HCT116 (cell line): ENCODE data around the gene STK11. TPM values are rescaled to one million over a fixed set of nuclear protein-coding genes. Genes with fewer than 3 reads are reported as not detected.

ENCODE experiments used
- ATAC-seq: fragments of 200-7000 bp; cut with Tn5 transposase; 2 replicates; pipeline ENCODE4 v1.9.1; 2020; ENCODE audit warnings: mild to moderate bottlenecking, moderate library complexity
- BruUV-seq: library from RNA; stranded (reverse); fragments of 400-500 nt; replicated peaks from 2 replicates; lab custom pipeline; 2021; lab: Mats Ljungman, UMichigan
- CTCF ChIA-PET: fragments of 300-600 bp; sonication (Branson Sonifier 250); formaldehyde crosslinking; loops from one replicate; lab custom pipeline; 2021; ENCODE audit warnings: antibody characterized with exemption; lab: Charles Lee
- POLR2A ChIA-PET: fragments of 300-600, 350-600 bp; sonication (Branson Sonifier 250); formaldehyde crosslinking; loops from one replicate; lab custom pipeline; 2021; ENCODE audit warnings: antibody characterized with exemption; lab: Charles Lee
- RAD21 ChIA-PET, 2 experiments: fragments of 300-600 bp; sonication (Branson Sonifier 250); formaldehyde crosslinking; loops; one replicate each; lab custom pipeline; 2023; ENCODE audit warnings: low total read pairs in 2 of 2; ENCODE audit not compliant: uncharacterized antibody in 2 of 2, unreplicated experiment in 2 of 2, low non-redundant PET in 1 of 2; lab: Charles Lee
- DNase-seq: peaks from one replicate; pipeline ENCODE4 v3.0.0-alpha.2; 2010; ENCODE audit warnings: low read depth, low spot score
- H2AFZ ChIP-seq: fragments of 200-600 bp; shearing (Covaris generic), sonication (generic); 2 replicates; pipeline ENCODE4 v1.6.1; 2017; ENCODE audit warnings: low read depth, mixed run types, mixed read lengths, antibody characterized with exemption, low read length; ENCODE audit not compliant: poor library complexity, severe bottlenecking
- H3K27ac ChIP-seq: 2 replicates; pipeline ENCODE4 v1.5.1; 2012; ENCODE audit warnings: low read depth, low read length
- H3K27me3 ChIP-seq: fragments of 200-600 bp; sonication (generic); 2 replicates; pipeline ENCODE4 v1.6.1; 2016; ENCODE audit warnings: mixed run types, low read length, mixed read lengths; ENCODE audit not compliant: insufficient read depth
- H3K36me3 ChIP-seq, 2 experiments: fragments of 200-500 bp in 1 of 2; fragments of 200-600 bp in 1 of 2; sonication (Bioruptor generic) in 1 of 2; sonication (generic) in 1 of 2; 2 replicates each; pipeline versions ENCODE4 v1.5.1 to v1.6.1; 2014 to 2016; ENCODE audit warnings: low read length in 2 of 2, inconsistent platforms in 1 of 2, mixed read lengths in 1 of 2, mixed run types in 1 of 2; ENCODE audit not compliant: insufficient read depth in 2 of 2, control insufficient read depth in 1 of 2
- H3K4me1 ChIP-seq, 2 experiments: fragments of 200-600 bp in 1 of 2; sonication (generic) in 1 of 2; 2 replicates each; pipeline versions ENCODE4 v1.5.1 to v1.6.1; 2012 to 2017; ENCODE audit warnings: low read length in 2 of 2, inconsistent platforms in 1 of 2, mild to moderate bottlenecking in 1 of 2, mixed read lengths in 1 of 2, mixed run types in 1 of 2, moderate library complexity in 1 of 2; ENCODE audit not compliant: insufficient read depth in 2 of 2, control insufficient read depth in 1 of 2
- H3K4me2 ChIP-seq: fragments of 200-600 bp; sonication (generic); 2 replicates; pipeline ENCODE4 v1.6.1; 2017; ENCODE audit warnings: mixed run types, low read length, mixed read lengths
- H3K4me3 ChIP-seq, 2 experiments: fragments of 200-600 bp in 1 of 2; sonication (generic) in 1 of 2; replicated peaks in 1 of 2; 2 replicates each; pipeline ENCODE4 v1.5.1; 2011 to 2016; ENCODE audit warnings: low read length in 2 of 2, control low read depth in 1 of 2, low read depth in 1 of 2, mild to moderate bottlenecking in 1 of 2, mixed read lengths in 1 of 2, mixed run types in 1 of 2
- H3K79me2 ChIP-seq: fragments of 200-600 bp; sonication (generic); 2 replicates; pipeline ENCODE4 v1.6.1; 2017; ENCODE audit warnings: mild to moderate bottlenecking, mixed run types, low read length, moderate library complexity, mixed read lengths; ENCODE audit not compliant: insufficient read depth
- H3K9ac ChIP-seq: fragments of 200-600 bp; sonication (generic); 2 replicates; pipeline ENCODE4 v1.6.1; 2016; ENCODE audit warnings: low read length, mixed read lengths
- H3K9me2 ChIP-seq: fragments of 200-600 bp; sonication (generic), shearing (Covaris generic); 2 replicates; pipeline ENCODE4 v1.6.1; 2017; ENCODE audit warnings: mixed run types, mild to moderate bottlenecking, moderate library complexity; ENCODE audit not compliant: insufficient read depth
- H3K9me3 ChIP-seq, 2 experiments: fragments of 200-500 bp in 1 of 2; fragments of 200-600 bp in 1 of 2; sonication (Bioruptor generic) in 1 of 2; sonication (generic) in 1 of 2; 2 replicates each; pipeline ENCODE4 v1.6.1; 2014 to 2017; ENCODE audit warnings: low read length in 2 of 2, mixed read lengths in 2 of 2, inconsistent platforms in 1 of 2, low read depth in 1 of 2, mild to moderate bottlenecking in 1 of 2, mixed run types in 1 of 2, moderate library complexity in 1 of 2; ENCODE audit not compliant: control insufficient read depth in 1 of 2, insufficient read depth in 1 of 2
- H4K20me1 ChIP-seq: fragments of 200-600 bp; sonication (generic), shearing (Covaris generic); 2 replicates; pipeline ENCODE4 v1.6.1; 2017; ENCODE audit warnings: mixed run types, mild to moderate bottlenecking, moderate library complexity; ENCODE audit not compliant: insufficient read depth
- CBX3 ChIP-seq: IDR thresholded peaks from 2 replicates; pipeline ENCODE4 v1.6.1; 2012; ENCODE audit warnings: low read depth
- CTCF ChIP-seq, 3 experiments: fragments of 200-600 bp in 1 of 3; sonication (generic) in 1 of 3; IDR thresholded peaks in 2 of 3; conservative IDR thresholded peaks in 1 of 3; 2 replicates each; pipeline ENCODE4 v1.5.1; 2012 to 2017; ENCODE audit warnings: low read depth in 2 of 3, low read length in 2 of 3, antibody characterized with exemption in 1 of 3, borderline replicate concordance in 1 of 3, control low read depth in 1 of 3, mild to moderate bottlenecking in 1 of 3, mixed read lengths in 1 of 3, mixed run types in 1 of 3, moderate library complexity in 1 of 3; ENCODE audit not compliant: insufficient read depth in 1 of 3
- EGR1 ChIP-seq: IDR thresholded peaks from 2 replicates; pipeline ENCODE4 v1.6.1; 2012; ENCODE audit warnings: low read depth
- EZH2 ChIP-seq: fragments of 200-600 bp; sonication (generic); IDR thresholded peaks from 2 replicates; pipeline ENCODE4 v1.6.1; 2017; ENCODE audit warnings: antibody characterized with exemption, mixed run types
- EZH2phosphoT487 ChIP-seq: fragments of 200-600 bp; IDR thresholded peaks from 2 replicates; pipeline ENCODE4 v1.6.1; 2018; ENCODE audit warnings: antibody characterized with exemption, borderline replicate concordance
- JUND ChIP-seq: IDR thresholded peaks from 2 replicates; pipeline ENCODE4 v1.6.1; 2012
- POLR2A ChIP-seq: IDR thresholded peaks from 2 replicates; pipeline ENCODE4 v1.7.0; 2011; ENCODE audit warnings: borderline replicate concordance; ENCODE audit not compliant: insufficient read depth, insufficient read length; ENCODE audit errors: extremely low read depth
- REST ChIP-seq: IDR thresholded peaks from 2 replicates; pipeline ENCODE4 v1.6.1; 2012; ENCODE audit warnings: low read depth
- SIN3A ChIP-seq: IDR thresholded peaks from 2 replicates; pipeline ENCODE4 v1.6.1; 2012; ENCODE audit warnings: low read depth
- ZBTB33 ChIP-seq: IDR thresholded peaks from 2 replicates; pipeline ENCODE4 v1.6.1; 2011; ENCODE audit warnings: mild to moderate bottlenecking, low read length, moderate library complexity; ENCODE audit not compliant: insufficient replicate concordance; ENCODE audit errors: extremely low read depth
- ZFX ChIP-seq: fragments of 450-650 bp; IDR thresholded peaks from 2 replicates; pipeline ENCODE4 v1.6.1; 2017
- intact Hi-C: fragments of 100-400 bp; cut with micrococcal nuclease; formaldehyde crosslinking; loops from 2 replicates; pipeline ENCODE4 v1.10.0; 2022
- total RNA-seq: library from RNA; stranded (reverse); gene quantifications from one replicate; pipeline ENCODE4 v1.2.1, GENCODE V29; 2021; ENCODE audit not compliant: unreplicated experiment

Gene STK11
- total RNA-seq, 1 experiment from 2014 or later, result 86.9 TPM

- TF ChIP-seq ZBTB33, result no peak
Measured at GRCh38 chr19:1228161-1228957, 22.8 kb downstream of the STK11 start (continued).

GRCh38 chr19:1229056-1229923, 23.7 kb downstream of the STK11 start:
- no peaks in the 10 kb centered on the region for H3K27me3 ChIP-seq
- no TSS peak for BruUV-seq
- H3K9me2 ChIP-seq, result no peaks in the 10 kb centered on the region
- ChIA-PET POLR2A (no interaction called here), CTCF (no interaction called here), RAD21 (no interaction called here)
- H3K9ac ChIP-seq, result no peak overlapping the region
- H4K20me1 ChIP-seq, result no peaks in the 10 kb centered on the region
- DNase-seq (no peak), ATAC-seq (no peak)
- H3K9me3 ChIP-seq, result no peaks in the 10 kb centered on the region
- H3K4me1 ChIP-seq, result peaks cover 17 to 40% of the 10 kb centered on the region in 2 experiments
- peaks cover 0 to 12% of the 10 kb centered on the region in 2 experiments; a peak in 3 of 4 replicates for H3K36me3 ChIP-seq
- H3K4me2 ChIP-seq, result no peak overlapping the region
- intact Hi-C loops, result no loop called here
- no peaks in the 10 kb centered on the region; the same call in 1 of the 2 replicates for H3K79me2 ChIP-seq
- no peak overlapping the region for H3K4me3 ChIP-seq
- no peak overlapping the region; the same call in 1 of the 2 replicates for H3K27ac ChIP-seq
- H2AFZ ChIP-seq, result no peak overlapping the region
- TF ChIP-seq EZH2phosphoT487, result no peak
- TF ChIP-seq JUND, result no peak
- no peak for TF ChIP-seq REST
- no peak for TF ChIP-seq POLR2A
- TF ChIP-seq EGR1, result no peak
- no peak for TF ChIP-seq ZFX
- no peak for TF ChIP-seq SIN3A
- TF ChIP-seq CBX3, result no peak
- no peak for TF ChIP-seq CTCF (IDR thresholded peaks at IDR 0.05 in 2 of 3, conservative IDR thresholded peaks at IDR 0.05 in 1 of 3; ENCODE audit: borderline replicate concordance in 1 of 3, insufficient read depth in 1 of 3, low read depth in 2 of 3, low read length in 2 of 3)
- TF ChIP-seq EZH2, result no peak
- TF ChIP-seq ZBTB33, result no peak
